K562 (cell line): ENCODE results near the gene DUSP19. TPM values are rescaled to one million over a fixed set of nuclear protein-coding genes. Genes with fewer than 3 reads are reported as not detected.

Source experiments
- ATAC-seq: fragments of 200-7000 bp; cut with Tn5 transposase; 3 replicates; pipeline ENCODE4 v1.9.1; 2020; ENCODE audit warnings: moderate library complexity
- BruUV-seq: library from RNA; stranded (reverse); fragments of 400-500 nt; replicated peaks from 2 replicates; lab custom pipeline; 2021; lab: Mats Ljungman, UMichigan
- CTCF ChIA-PET: fragments of 300-600 bp; formaldehyde crosslinking; extraction: SDS; loops from one replicate; lab custom pipeline; 2021; ENCODE audit warnings: low intra/inter-chr PET ratio; lab: Yijun Ruan, JAX
- POLR2A ChIA-PET: fragments of 300-600, 350-650 bp; sonication (Branson Sonifier 250); formaldehyde crosslinking; extraction: SDS; loops from one replicate; lab custom pipeline; 2021; ENCODE audit warnings: antibody characterized with exemption, inconsistent platforms; lab: Yijun Ruan, JAX
- DNase-seq, 4 experiments: peaks; one replicate each; pipeline versions ENCODE4 v3.0.0 to v3.0.0-alpha.2; 2011 to 2018; ENCODE audit warnings: low spot score in 3 of 4, mixed read lengths in 3 of 4; ENCODE audit errors: extremely low read depth in 1 of 4
- FAIRE-seq: peaks from 2 replicates; lab custom pipeline; 2011; peaks lifted over from hg19 to GRCh38; lab: Jason Lieb, UNC
- H2AFZ ChIP-seq: 2 replicates; pipeline ENCODE4 v1.6.0; 2011; ENCODE audit warnings: low read depth, low read length, control low read depth, inconsistent platforms
- H3K27ac ChIP-seq: fragments of 200-600 bp; 3 replicates; pipeline ENCODE4 v1.8.0; 2011; ENCODE audit warnings: low read depth, mild to moderate bottlenecking, control low read depth, inconsistent platforms, low read length, moderate library complexity, mixed read lengths; ENCODE audit errors: extremely low read depth
- H3K27me3 ChIP-seq, 2 experiments: fragments of 300-600 bp in 1 of 2; 2 replicates in 1 of 2; 3 replicates in 1 of 2; pipeline versions ENCODE4 v1.6.0 to v1.8.0; 2011; ENCODE audit warnings: inconsistent platforms in 2 of 2, low read length in 2 of 2, mild to moderate bottlenecking in 1 of 2, mixed read lengths in 1 of 2, moderate library complexity in 1 of 2; ENCODE audit not compliant: control insufficient read depth in 2 of 2, insufficient read depth in 2 of 2
- H3K36me3 ChIP-seq: fragments of 300-600 bp; 3 replicates; pipeline ENCODE4 v1.8.0; 2011; ENCODE audit warnings: mild to moderate bottlenecking, low read length, inconsistent platforms; ENCODE audit not compliant: control insufficient read depth, insufficient read depth
- H3K4me1 ChIP-seq, 2 experiments: fragments of 200-600 bp in 1 of 2; replicated peaks in 1 of 2; 2 replicates in 1 of 2; 3 replicates in 1 of 2; pipeline versions ENCODE4 v1.5.1 to v1.8.0; 2011; ENCODE audit warnings: inconsistent platforms in 2 of 2, low read length in 2 of 2, mild to moderate bottlenecking in 1 of 2, mixed read lengths in 1 of 2, moderate library complexity in 1 of 2; ENCODE audit not compliant: control insufficient read depth in 2 of 2, insufficient read depth in 2 of 2
- H3K4me2 ChIP-seq: 2 replicates; pipeline ENCODE4 v1.6.1; 2011; ENCODE audit warnings: low read length, control low read depth, inconsistent platforms, mixed read lengths; ENCODE audit not compliant: insufficient read depth
- H3K4me3 ChIP-seq: fragments of 200-600 bp; sonication (generic), shearing (Covaris generic); 2 replicates; pipeline ENCODE4 v1.5.1; 2016; ENCODE audit warnings: control low read depth, inconsistent platforms
- H3K79me2 ChIP-seq: fragments of 200-600 bp; 3 replicates; pipeline ENCODE4 v1.8.0; 2011; ENCODE audit warnings: low read length, inconsistent platforms; ENCODE audit not compliant: control insufficient read depth, insufficient read depth
- H3K9ac ChIP-seq, 2 experiments: 2 replicates each; pipeline versions ENCODE4 v1.6.0 to v1.6.1; 2011; ENCODE audit warnings: low read depth in 2 of 2, low read length in 2 of 2, control low read depth in 1 of 2, inconsistent platforms in 1 of 2, mild to moderate bottlenecking in 1 of 2, mixed read lengths in 1 of 2; ENCODE audit not compliant: insufficient read depth in 1 of 2
- H3K9me1 ChIP-seq: one replicate; pipeline ENCODE4 v1.6.0; 2011; ENCODE audit warnings: inconsistent platforms, mild to moderate bottlenecking, low read length, moderate library complexity; ENCODE audit not compliant: control insufficient read depth, insufficient read depth
- H3K9me3 ChIP-seq: replicated peaks from 2 replicates; pipeline ENCODE4 v1.5.1; 2011; ENCODE audit warnings: low read depth, low read length, inconsistent platforms; ENCODE audit not compliant: control insufficient read depth, insufficient read depth
- H4K20me1 ChIP-seq: replicated peaks from 2 replicates; pipeline ENCODE4 v1.6.1; 2011; ENCODE audit warnings: low read length, inconsistent platforms, mixed read lengths; ENCODE audit not compliant: control insufficient read depth, insufficient read depth
- GATAD2B ChIP-seq: fragments of 450-650 bp; IDR thresholded peaks from 2 replicates; pipeline ENCODE4 v1.6.1; 2017; ENCODE audit warnings: mild to moderate bottlenecking, borderline replicate concordance
- HNRNPUL1 ChIP-seq: fragments of 200-400 bp; formaldehyde crosslinking; IDR thresholded peaks from 2 replicates; pipeline ENCODE4 v1.6.1; 2017; ENCODE audit warnings: low read length
- NCOR1 ChIP-seq: fragments of 450-650 bp; IDR thresholded peaks from 2 replicates; pipeline ENCODE4 v1.6.1; 2016; ENCODE audit warnings: mild to moderate bottlenecking, moderate library complexity
- POLR2A ChIP-seq: fragments of 450-650 bp; conservative IDR thresholded peaks from 2 replicates; pipeline ENCODE4 v1.6.1; 2016
- POLR2AphosphoS5 ChIP-seq: IDR thresholded peaks from 2 replicates; pipeline ENCODE4 v1.6.1; 2011; ENCODE audit warnings: mild to moderate bottlenecking, low read depth, low read length, moderate library complexity; ENCODE audit not compliant: control insufficient read depth, insufficient read depth
- PTTG1 ChIP-seq: fragments of 450-650 bp; IDR thresholded peaks from 2 replicates; pipeline ENCODE4 v1.6.1; 2016; ENCODE audit warnings: low read depth, mild to moderate bottlenecking, missing genetic modification characterization, missing compliant biosample characterization
- SIN3B ChIP-seq: fragments of 450-650 bp; IDR thresholded peaks from 2 replicates; pipeline ENCODE4 v1.6.1; 2017; ENCODE audit warnings: low read depth, mild to moderate bottlenecking, moderate library complexity
- TBP ChIP-seq: optimal IDR thresholded peaks from 2 replicates; pipeline ENCODE3; 2011; ENCODE audit warnings: low read depth, low read length, improper control_type of control experiment
- ZNF224 ChIP-seq: sonication (generic); formaldehyde crosslinking; IDR thresholded peaks from 2 replicates; pipeline ENCODE4 v1.8.0; 2022; ENCODE audit warnings: mild to moderate bottlenecking, missing genetic modification reagents
- ZNF766 ChIP-seq: fragments of 200-800 bp; sonication (Bioruptor generic); conservative IDR thresholded peaks from 2 replicates; pipeline ENCODE4 v1.6.1; 2016; ENCODE audit warnings: missing genetic modification characterization, missing compliant biosample characterization
- WGBS: fragments of 100-300 bp; shearing (Covaris generic); methylation state at CpG from one replicate; pipeline ENCODE4 v1.1.6; 2016; ENCODE audit warnings: low coverage, mixed read lengths; ENCODE audit not compliant: insufficient coverage; ENCODE audit errors: missing lambda C conversion rate; 5-methylcytosine and 5-hydroxymethylcytosine counted together
- in situ Hi-C: fragments of 300-500 bp; cut with MboI; formaldehyde crosslinking; loops from 4 replicates; pipeline ENCODE4 v1.15.0; 2018; ENCODE audit warnings: inconsistent platforms, mixed read lengths
- intact Hi-C: fragments of 100-400 bp; cut with micrococcal nuclease; formaldehyde crosslinking; loops from 2 replicates; pipeline ENCODE4 v1.14.2; 2022
- polyA plus RNA-seq, 8 experiments: library from polyadenylated mRNA; depleted of rRNA in 4 of 8; stranded (reverse) in 5 of 8; unstranded in 3 of 8; fragments of >200 nt; fragmentation: Nextera tagmentation in 2 of 8; fragmentation: Illumina TruSeq in 1 of 8; extraction: Ambion mirVana in 2 of 8; extraction: Trizol in 1 of 8; gene quantifications; 2 replicates each; pipeline versions ENCODE4 v1.2.1 to v1.2.3, GENCODE V29; 2011 to 2014; ENCODE audit warnings: inconsistent platforms in 1 of 8, missing spikeins in 1 of 8
- total RNA-seq, 7 experiments: library from RNA; depleted of rRNA in 6 of 7; stranded (reverse); fragments of >200 nt in 6 of 7; fragmentation: Illumina TruSeq in 2 of 7; extraction: Trizol in 2 of 7; gene quantifications; 2 replicates each; pipeline versions ENCODE4 v1.2.1 to v1.2.3, GENCODE V29; 2011 to 2021; ENCODE audit warnings: low replicate concordance in 1 of 7
- TF ChIP-seq, protein P1 (sequence below), 2 experiments: fragments of 450-650 bp; IDR thresholded peaks; 2 replicates each; pipeline ENCODE4 v1.6.1; 2018; ENCODE audit warnings: mild to moderate bottlenecking in 2 of 2, low read depth in 1 of 2; ENCODE audit not compliant: partially characterized antibody in 2 of 2
- TF ChIP-seq, protein P2 (sequence below): fragments of 450-650 bp; formaldehyde crosslinking; IDR thresholded peaks from 2 replicates; pipeline ENCODE4 v1.4.0; 2020; ENCODE audit warnings: mild to moderate bottlenecking

The DUSP19 gene
- total and polyA plus RNA-seq, 9 of the 15 experiments (the other 6 are each of a cell fraction or from before 2014, with no cell fraction given), result 1.6 to 6.3 (median 3.1) TPM

DNA sequence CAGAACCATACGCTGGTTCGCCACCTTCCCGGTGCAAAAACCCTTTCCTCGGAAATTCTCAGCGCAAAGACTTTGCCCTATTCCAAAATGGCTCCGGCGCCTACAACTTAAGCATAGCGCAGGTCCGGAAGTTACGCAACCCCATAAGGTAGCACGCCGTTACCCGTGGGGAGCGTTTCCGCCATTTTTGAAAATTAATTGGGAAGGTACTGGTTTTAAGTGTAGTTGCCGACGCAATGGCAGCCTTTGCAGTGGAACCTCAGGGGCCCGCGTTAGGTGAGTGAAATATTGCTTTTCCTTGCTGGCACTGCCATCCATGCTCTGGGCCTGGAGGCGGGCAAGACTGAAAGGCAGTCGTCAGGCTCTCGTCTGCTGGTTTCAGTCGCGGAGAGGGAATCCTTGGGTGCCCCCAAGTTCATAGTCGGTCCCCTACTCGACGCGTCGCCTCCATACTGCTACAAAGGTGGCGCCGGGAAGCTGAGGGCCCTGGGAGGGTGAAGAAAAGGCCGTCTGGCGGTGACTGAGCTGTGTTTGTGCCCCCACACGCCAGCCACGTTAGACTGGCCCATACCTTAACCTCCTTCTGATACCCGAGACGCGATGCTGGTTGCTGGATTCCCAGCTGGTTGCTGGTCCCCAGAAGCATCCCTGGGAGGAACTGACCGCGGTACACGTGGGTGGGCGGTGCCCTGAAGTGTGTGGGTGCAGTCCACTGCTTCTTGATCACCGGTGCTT, 45.8 kb downstream of the DUSP19 start, which contains the start of gene NUP35:
NUP35 (plus strand) TSS at position 222 of the 735 bp plus-strand sequence; CDS start at position 237, 15 bp downstream.
- Histone ChIP-seq H3K79me2 (peaks cover 52% of the 10 kb centered on the region), H3K4me3 (peak within 1 kb of the TSS; percentile 54), H3K9me1 (no peaks in the 10 kb centered on the region), H3K27me3 (no peaks in the 10 kb centered on the region), H3K9me3 (no peaks in the 10 kb centered on the region), H3K36me3 (peaks cover 14% of the 10 kb centered on the region), H3K27ac (peak within 1 kb of the TSS; percentile 89), H2AFZ (peak within 1 kb of the TSS; percentile 97), H4K20me1 (no peaks in the 10 kb centered on the region; the same call in 1 of the 2 replicates), H3K9ac (peak within 1 kb of the TSS; percentile 88 to 98), H3K4me1 (peaks cover 6 to 9% of the 10 kb centered on the region in 2 experiments; a peak in 2 of 5 replicates), H3K4me2 (peak within 1 kb of the TSS; percentile 91)
- POLR2A ChIA-PET, result interaction anchor here (0.7 to 4.3 kb wide), 11 partner anchors 10 to 114 kb away, joined by 3 to 31 read pairs (median 4); partner anchors contain the start of gene DUSP19
- WGBS, result under 1% methylated on average over 43 of the region's 43 CpGs
- peak; percentile 80 to 95 (median 84) for DNase-seq
- TSS peak; percentile 70 for BruUV-seq
- intact Hi-C loops (loop anchor here (1.0 to 2.0 kb wide), 2 partner anchors 46 to 88 kb away; partner anchors contain the start of gene DUSP19), in situ Hi-C loops (no loop called here)
- FAIRE-seq, result peak; percentile 95
- ATAC-seq, result peak; percentile 90
- CTCF ChIA-PET, result no interaction called here
- TF ChIP-seq HNRNPUL1, result 0 out of 2 replicates have a peak, but pooled peaks have one; percentile 13
- peak; percentile 68 for TF ChIP-seq POLR2AphosphoS5
- TF ChIP-seq, protein P1, sequence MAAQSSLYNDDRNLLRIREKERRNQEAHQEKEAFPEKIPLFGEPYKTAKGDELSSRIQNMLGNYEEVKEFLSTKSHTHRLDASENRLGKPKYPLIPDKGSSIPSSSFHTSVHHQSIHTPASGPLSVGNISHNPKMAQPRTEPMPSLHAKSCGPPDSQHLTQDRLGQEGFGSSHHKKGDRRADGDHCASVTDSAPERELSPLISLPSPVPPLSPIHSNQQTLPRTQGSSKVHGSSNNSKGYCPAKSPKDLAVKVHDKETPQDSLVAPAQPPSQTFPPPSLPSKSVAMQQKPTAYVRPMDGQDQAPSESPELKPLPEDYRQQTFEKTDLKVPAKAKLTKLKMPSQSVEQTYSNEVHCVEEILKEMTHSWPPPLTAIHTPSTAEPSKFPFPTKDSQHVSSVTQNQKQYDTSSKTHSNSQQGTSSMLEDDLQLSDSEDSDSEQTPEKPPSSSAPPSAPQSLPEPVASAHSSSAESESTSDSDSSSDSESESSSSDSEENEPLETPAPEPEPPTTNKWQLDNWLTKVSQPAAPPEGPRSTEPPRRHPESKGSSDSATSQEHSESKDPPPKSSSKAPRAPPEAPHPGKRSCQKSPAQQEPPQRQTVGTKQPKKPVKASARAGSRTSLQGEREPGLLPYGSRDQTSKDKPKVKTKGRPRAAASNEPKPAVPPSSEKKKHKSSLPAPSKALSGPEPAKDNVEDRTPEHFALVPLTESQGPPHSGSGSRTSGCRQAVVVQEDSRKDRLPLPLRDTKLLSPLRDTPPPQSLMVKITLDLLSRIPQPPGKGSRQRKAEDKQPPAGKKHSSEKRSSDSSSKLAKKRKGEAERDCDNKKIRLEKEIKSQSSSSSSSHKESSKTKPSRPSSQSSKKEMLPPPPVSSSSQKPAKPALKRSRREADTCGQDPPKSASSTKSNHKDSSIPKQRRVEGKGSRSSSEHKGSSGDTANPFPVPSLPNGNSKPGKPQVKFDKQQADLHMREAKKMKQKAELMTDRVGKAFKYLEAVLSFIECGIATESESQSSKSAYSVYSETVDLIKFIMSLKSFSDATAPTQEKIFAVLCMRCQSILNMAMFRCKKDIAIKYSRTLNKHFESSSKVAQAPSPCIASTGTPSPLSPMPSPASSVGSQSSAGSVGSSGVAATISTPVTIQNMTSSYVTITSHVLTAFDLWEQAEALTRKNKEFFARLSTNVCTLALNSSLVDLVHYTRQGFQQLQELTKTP (IDR thresholded peaks at IDR 0.05; ENCODE audit: low read depth in 1 of 2, partially characterized antibody in 2 of 2), result peak in 1 of 2 experiments; percentile 31
- no peak for TF ChIP-seq PTTG1 (tag)
- TF ChIP-seq ZNF224, result no peak
- TF ChIP-seq SIN3B, result peak; percentile 69
- TF ChIP-seq TBP, result peak; percentile 88
- peak; percentile 59; the same call in 1 of the 2 replicates for TF ChIP-seq GATAD2B
- peak; percentile 95 for TF ChIP-seq POLR2A
- TF ChIP-seq, protein P2, sequence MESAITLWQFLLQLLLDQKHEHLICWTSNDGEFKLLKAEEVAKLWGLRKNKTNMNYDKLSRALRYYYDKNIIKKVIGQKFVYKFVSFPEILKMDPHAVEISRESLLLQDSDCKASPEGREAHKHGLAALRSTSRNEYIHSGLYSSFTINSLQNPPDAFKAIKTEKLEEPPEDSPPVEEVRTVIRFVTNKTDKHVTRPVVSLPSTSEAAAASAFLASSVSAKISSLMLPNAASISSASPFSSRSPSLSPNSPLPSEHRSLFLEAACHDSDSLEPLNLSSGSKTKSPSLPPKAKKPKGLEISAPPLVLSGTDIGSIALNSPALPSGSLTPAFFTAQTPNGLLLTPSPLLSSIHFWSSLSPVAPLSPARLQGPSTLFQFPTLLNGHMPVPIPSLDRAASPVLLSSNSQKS (CRISPR knock-in tag), result no peak
- no peak for TF ChIP-seq NCOR1
- peak; percentile 77; the same call in 1 of the 2 replicates for TF ChIP-seq ZNF766 (CRISPR knock-in tag)
